HepG2 (cell line): ENCODE data around the gene GPR89A. TPM values are rescaled to one million over a fixed set of nuclear protein-coding genes. Genes with fewer than 3 reads are reported as not detected.

Source experiments
- AKAP8 ChIP-seq: sonication (generic); formaldehyde crosslinking; IDR thresholded peaks from 2 replicates; pipeline ENCODE4 v1.5.1; 2020; ENCODE audit warnings: mild to moderate bottlenecking, missing genetic modification reagents
- BHLHE40 ChIP-seq: IDR thresholded peaks from 2 replicates; pipeline ENCODE4 v1.6.1; 2011; ENCODE audit warnings: low read length, improper control_type of control experiment
- BRD4 ChIP-seq: sonication (generic); formaldehyde crosslinking; IDR thresholded peaks from 2 replicates; pipeline ENCODE4 v1.4.0; 2020; ENCODE audit warnings: missing genetic modification reagents
- CBX1 ChIP-seq: IDR thresholded peaks from one replicate; pipeline ENCODE4 v1.6.1; 2016; ENCODE audit warnings: antibody characterized with exemption, low read depth
- FLYWCH1 ChIP-seq: sonication (generic); formaldehyde crosslinking; IDR thresholded peaks from 2 replicates; pipeline ENCODE4 v1.8.1; 2023; ENCODE audit warnings: mild to moderate bottlenecking, missing genetic modification reagents
- GFI1 ChIP-seq: sonication (generic); formaldehyde crosslinking; IDR thresholded peaks from 2 replicates; pipeline ENCODE4 v1.5.0; 2020; ENCODE audit warnings: missing genetic modification reagents, mild to moderate bottlenecking, borderline replicate concordance
- HDAC2 ChIP-seq: sonication (generic); formaldehyde crosslinking; IDR thresholded peaks from 2 replicates; pipeline ENCODE4 v1.4.0; 2020; ENCODE audit warnings: missing genetic modification reagents
- HMGA1 ChIP-seq: sonication (generic); formaldehyde crosslinking; conservative IDR thresholded peaks from 2 replicates; pipeline ENCODE4 v1.4.0; 2020; ENCODE audit warnings: missing genetic modification reagents
- HNRNPH1 ChIP-seq: fragments of 200-400 bp; formaldehyde crosslinking; optimal IDR thresholded peaks from 2 replicates; pipeline ENCODE3; 2017; ENCODE audit warnings: mild to moderate bottlenecking, low read depth, low read length
- ISL2 ChIP-seq: sonication (generic); formaldehyde crosslinking; IDR thresholded peaks from 2 replicates; pipeline ENCODE4 v1.5.0; 2020; ENCODE audit warnings: missing genetic modification reagents
- MLXIP ChIP-seq: sonication (generic); formaldehyde crosslinking; IDR thresholded peaks from 2 replicates; pipeline ENCODE4 v1.9.0; 2021; ENCODE audit warnings: missing genetic modification reagents, borderline replicate concordance
- MTA1 ChIP-seq: sonication (generic); formaldehyde crosslinking; IDR thresholded peaks from 2 replicates; pipeline ENCODE4 v1.4.0; 2020; ENCODE audit warnings: missing genetic modification reagents, mild to moderate bottlenecking, borderline replicate concordance
- NR2F1 ChIP-seq, 2 experiments: fragments of 450-650 bp in 1 of 2; formaldehyde crosslinking in 1 of 2; IDR thresholded peaks; 2 replicates each; pipeline versions ENCODE4 v1.5.0 to v1.6.1; 2016 to 2020; ENCODE audit warnings: mild to moderate bottlenecking in 1 of 2, missing compliant biosample characterization in 1 of 2, missing genetic modification reagents in 1 of 2, moderate library complexity in 1 of 2
- POLR2AphosphoS2 ChIP-seq: IDR thresholded peaks from 2 replicates; pipeline ENCODE4 v1.6.1; 2011; ENCODE audit warnings: low read depth, low read length, improper control_type of control experiment
- RXRB ChIP-seq: IDR thresholded peaks from 2 replicates; pipeline ENCODE4 v1.6.1; 2016; ENCODE audit warnings: borderline replicate concordance, missing genetic modification reagents, missing compliant biosample characterization
- SRSF4 ChIP-seq: fragments of 200-400 bp; formaldehyde crosslinking; IDR thresholded peaks from one replicate; pipeline ENCODE4 v1.6.1; 2018; ENCODE audit warnings: mild to moderate bottlenecking, low read depth, low read length, moderate library complexity; ENCODE audit not compliant: poor library complexity, severe bottlenecking
- TARDBP ChIP-seq: sonication (generic); formaldehyde crosslinking; IDR thresholded peaks from 2 replicates; pipeline ENCODE4 v1.8.0; 2022; ENCODE audit warnings: mild to moderate bottlenecking, missing genetic modification reagents
- ZFP36L2 ChIP-seq: sonication (generic); formaldehyde crosslinking; IDR thresholded peaks from 2 replicates; pipeline ENCODE4 v1.4.0; 2020; ENCODE audit warnings: missing genetic modification reagents
- ZNF10 ChIP-seq: sonication (generic); formaldehyde crosslinking; IDR thresholded peaks from 2 replicates; pipeline ENCODE4 v1.4.0; 2020; ENCODE audit warnings: mild to moderate bottlenecking, low read depth, missing genetic modification reagents, borderline replicate concordance
- ZNF296 ChIP-seq: sonication (generic); formaldehyde crosslinking; conservative IDR thresholded peaks from 2 replicates; pipeline ENCODE4 v1.5.0; 2020; ENCODE audit warnings: mild to moderate bottlenecking, missing genetic modification reagents
- ZNF512 ChIP-seq: sonication (generic); formaldehyde crosslinking; IDR thresholded peaks from 2 replicates; pipeline ENCODE4 v1.4.0; 2020; ENCODE audit warnings: mild to moderate bottlenecking, missing genetic modification reagents
- ZNF550 ChIP-seq: sonication (generic); formaldehyde crosslinking; IDR thresholded peaks from 2 replicates; pipeline ENCODE4 v1.4.0; 2020; ENCODE audit warnings: mild to moderate bottlenecking, missing genetic modification reagents, borderline replicate concordance
- ZNF567 ChIP-seq: sonication (generic); formaldehyde crosslinking; IDR thresholded peaks from 2 replicates; pipeline ENCODE4 v1.8.1; 2023; ENCODE audit warnings: mild to moderate bottlenecking, missing genetic modification reagents, borderline replicate concordance
- ZNF777 ChIP-seq: sonication (generic); formaldehyde crosslinking; IDR thresholded peaks from 2 replicates; pipeline ENCODE4 v1.4.0; 2020; ENCODE audit warnings: missing genetic modification reagents
- ZNF841 ChIP-seq: sonication (generic); formaldehyde crosslinking; IDR thresholded peaks from 2 replicates; pipeline ENCODE4 v1.8.1; 2023; ENCODE audit warnings: missing genetic modification reagents, borderline replicate concordance
- ZSCAN25 ChIP-seq: sonication (generic); formaldehyde crosslinking; IDR thresholded peaks from 2 replicates; pipeline ENCODE4 v1.8.0; 2022; ENCODE audit warnings: mild to moderate bottlenecking, missing genetic modification reagents
- polyA plus RNA-seq, 8 experiments: library from polyadenylated mRNA; depleted of rRNA in 3 of 8; stranded (reverse) in 7 of 8; unstranded in 1 of 8; fragments of >200 nt; fragmentation: Illumina TruSeq in 4 of 8; extraction: Trizol in 4 of 8; gene quantifications; 2 replicates each; pipeline versions ENCODE4 v1.2.1 to v1.2.3, GENCODE V29; 2011 to 2016; ENCODE audit warnings: low read depth in 4 of 8, missing spikeins in 1 of 8, mixed read lengths in 1 of 8; ENCODE audit not compliant: insufficient read depth in 1 of 8
- total RNA-seq, 5 experiments: library from RNA; depleted of rRNA; stranded (reverse); fragments of >200 nt; fragmentation: Illumina TruSeq; extraction: Trizol; gene quantifications; 2 replicates each; pipeline ENCODE4 v1.2.3, GENCODE V29; 2016; ENCODE audit warnings: low read depth in 1 of 5

Gene GPR89A
- total and polyA plus RNA-seq, 2 of the 13 experiments (the other 11 are each of a cell fraction or from before 2014, with no cell fraction given), result 23.4 to 32.6 TPM

DNA sequence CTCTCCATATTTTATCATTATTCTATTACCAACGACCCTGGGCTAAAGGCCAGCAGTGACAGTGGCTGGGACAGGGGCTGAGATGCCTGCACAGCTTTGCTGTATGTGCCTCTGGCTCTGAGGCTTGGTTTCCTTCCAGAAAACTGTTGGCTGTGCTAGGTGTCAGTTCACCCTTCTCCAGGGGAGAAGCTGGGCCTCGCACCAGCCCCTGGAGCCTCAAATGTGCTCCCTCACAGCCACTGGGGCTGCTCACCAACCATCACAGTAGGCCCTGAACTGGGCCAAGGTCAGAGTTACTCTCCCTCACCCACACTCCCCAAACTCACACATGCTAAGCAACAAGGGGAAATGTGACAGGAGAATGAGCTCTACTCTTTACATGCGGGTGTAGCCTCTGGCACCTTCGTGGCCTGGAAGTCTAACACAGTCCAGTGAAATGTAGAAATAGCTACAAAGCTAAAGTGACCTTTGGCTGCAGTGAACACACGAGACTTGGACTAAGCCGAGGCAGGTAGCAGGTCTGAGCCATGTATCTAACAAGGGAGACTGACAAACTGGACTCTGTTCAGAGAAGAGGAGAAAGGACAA, 106.8 kb downstream of the GPR89A start (continued):
- TF ChIP-seq ZNF550 (CRISPR knock-in tag), result no peak
- TF ChIP-seq TARDBP, result peak; percentile 49; the same call in 1 of the 2 replicates
- TF ChIP-seq NR2F1 (CRISPR knock-in tag; IDR thresholded peaks at IDR 0.05), result peak; percentile 31 to 45; a peak in 1 of 4 replicates
- no peak for TF ChIP-seq ZFP36L2 (CRISPR knock-in tag)
- no peak for TF ChIP-seq CBX1
- TF ChIP-seq HNRNPH1, result no peak
- peak; percentile 68; the same call in 1 of the 2 replicates for TF ChIP-seq ZSCAN25 (CRISPR knock-in tag)
- TF ChIP-seq SRSF4, result no peak
- TF ChIP-seq ISL2 (CRISPR knock-in tag), result no peak
- TF ChIP-seq ZNF841 (CRISPR knock-in tag), result no peak
- TF ChIP-seq MLXIP (CRISPR knock-in tag), result no peak
- no peak for TF ChIP-seq POLR2AphosphoS2
- no peak for TF ChIP-seq ZNF296
- TF ChIP-seq ZNF777 (CRISPR knock-in tag), result no peak
- 0 out of 2 replicates have a peak, but pooled peaks have one; percentile 34 for TF ChIP-seq BRD4
- TF ChIP-seq ZNF10, result no peak
- no peak for TF ChIP-seq AKAP8 (CRISPR knock-in tag)
- peak; percentile 59; the same call in 1 of the 2 replicates for TF ChIP-seq GFI1 (CRISPR knock-in tag)
- TF ChIP-seq ZNF512 (CRISPR knock-in tag), result no peak
- TF ChIP-seq HDAC2, result peak; percentile 75; the same call in 1 of the 2 replicates
- peak; percentile 82; the same call in 1 of the 2 replicates for TF ChIP-seq RXRB (CRISPR knock-in tag)
- TF ChIP-seq MTA1 (CRISPR knock-in tag), result peak; percentile 49; the same call in 1 of the 2 replicates
- no peak for TF ChIP-seq FLYWCH1 (CRISPR knock-in tag)
- peak; percentile 58; the same call in 1 of the 2 replicates for TF ChIP-seq BHLHE40
- no peak for TF ChIP-seq HMGA1
- no peak for TF ChIP-seq ZNF567
